ENCODE measurements around the gene STXBP2. TPM values are rescaled to one million over a fixed set of nuclear protein-coding genes. Genes with fewer than 3 reads are reported as not detected.

The STXBP2 gene
- total RNA-seq, 4 donors from 2014 or later: 20.2 to 62.7 (median 27.0) TPM

DNA sequence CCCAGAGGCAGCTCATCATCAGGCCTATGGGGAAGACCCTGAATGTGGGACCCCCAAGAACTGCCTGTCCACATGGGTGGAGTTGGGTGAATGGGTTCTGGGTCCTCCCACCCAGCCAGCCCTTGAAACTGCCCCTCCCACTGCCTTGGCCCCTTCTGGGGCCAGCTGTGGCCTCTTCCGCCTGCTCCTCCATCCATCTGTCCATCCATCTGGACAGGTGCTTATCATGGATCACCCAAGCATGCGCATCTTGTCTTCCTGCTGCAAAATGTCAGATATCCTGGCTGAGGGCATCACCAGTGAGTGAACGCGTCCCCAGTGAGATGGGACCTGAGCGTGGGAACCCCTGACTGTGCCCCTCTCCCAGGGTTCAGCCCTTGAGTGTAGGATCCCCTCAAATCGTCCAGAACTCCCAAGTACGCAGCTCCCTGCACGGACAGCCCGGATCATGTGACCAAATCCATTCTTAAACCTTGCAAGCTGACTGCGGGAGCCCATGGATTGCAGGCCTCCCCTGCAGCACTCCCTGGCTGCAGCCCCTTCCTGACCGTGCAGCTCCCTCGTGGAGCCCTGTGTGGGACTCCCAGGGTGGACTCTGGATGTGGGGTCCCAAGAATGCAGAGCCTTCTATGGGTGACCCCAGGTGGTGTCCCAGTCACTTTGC lies 2.0 kb downstream of the STXBP2 start:
- TF ChIP-seq, protein P1, sequence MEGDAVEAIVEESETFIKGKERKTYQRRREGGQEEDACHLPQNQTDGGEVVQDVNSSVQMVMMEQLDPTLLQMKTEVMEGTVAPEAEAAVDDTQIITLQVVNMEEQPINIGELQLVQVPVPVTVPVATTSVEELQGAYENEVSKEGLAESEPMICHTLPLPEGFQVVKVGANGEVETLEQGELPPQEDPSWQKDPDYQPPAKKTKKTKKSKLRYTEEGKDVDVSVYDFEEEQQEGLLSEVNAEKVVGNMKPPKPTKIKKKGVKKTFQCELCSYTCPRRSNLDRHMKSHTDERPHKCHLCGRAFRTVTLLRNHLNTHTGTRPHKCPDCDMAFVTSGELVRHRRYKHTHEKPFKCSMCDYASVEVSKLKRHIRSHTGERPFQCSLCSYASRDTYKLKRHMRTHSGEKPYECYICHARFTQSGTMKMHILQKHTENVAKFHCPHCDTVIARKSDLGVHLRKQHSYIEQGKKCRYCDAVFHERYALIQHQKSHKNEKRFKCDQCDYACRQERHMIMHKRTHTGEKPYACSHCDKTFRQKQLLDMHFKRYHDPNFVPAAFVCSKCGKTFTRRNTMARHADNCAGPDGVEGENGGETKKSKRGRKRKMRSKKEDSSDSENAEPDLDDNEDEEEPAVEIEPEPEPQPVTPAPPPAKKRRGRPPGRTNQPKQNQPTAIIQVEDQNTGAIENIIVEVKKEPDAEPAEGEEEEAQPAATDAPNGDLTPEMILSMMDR (IDR thresholded peaks at IDR 0.05; ENCODE audit: low read depth): no peak

DNA sequence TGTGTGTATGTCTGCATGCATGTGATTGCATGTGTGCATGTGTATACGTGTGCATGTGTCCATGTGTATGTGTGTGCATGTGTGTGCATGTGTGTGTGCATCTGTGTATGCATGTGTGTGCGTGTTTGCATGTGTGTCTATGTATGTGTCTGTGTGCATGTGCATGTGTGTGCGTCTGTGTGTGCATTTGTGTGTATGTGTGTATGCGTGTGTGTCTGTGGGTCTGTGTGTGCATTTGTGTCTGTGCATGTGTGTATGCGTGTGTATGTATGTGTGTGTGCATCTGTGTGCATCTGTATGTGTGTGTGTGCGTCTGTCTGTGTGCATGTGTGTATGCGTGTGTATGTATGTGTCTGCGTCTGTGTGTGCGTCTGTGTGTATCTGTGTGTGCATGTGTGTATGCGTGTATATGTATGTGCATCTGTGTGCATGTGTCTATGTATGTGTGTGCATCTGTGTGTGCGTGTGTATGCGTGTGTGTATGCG lies 3.0 kb downstream of the STXBP2 start:
- TF ChIP-seq, protein P1 (IDR thresholded peaks at IDR 0.05; ENCODE audit: low read depth): no peak

DNA sequence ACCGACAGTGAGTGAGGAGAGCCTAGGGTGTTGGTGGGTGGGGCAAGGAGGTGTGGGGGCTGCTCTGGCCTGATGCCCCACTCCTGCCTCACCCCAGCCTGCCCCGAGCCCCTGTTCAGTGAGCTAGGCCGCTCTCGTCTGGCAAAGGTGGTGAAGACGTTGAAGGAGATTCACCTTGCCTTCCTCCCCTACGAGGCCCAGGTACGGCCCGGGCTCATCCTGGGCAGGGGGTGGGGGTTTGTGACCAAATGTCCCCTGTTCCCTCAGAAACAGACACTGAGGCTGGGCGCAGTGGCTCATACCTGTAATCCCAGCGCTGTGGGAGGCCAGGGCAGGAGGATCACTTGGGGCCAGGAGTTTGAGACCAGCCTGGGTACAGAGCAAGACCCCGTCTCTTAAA lies 3.9 kb downstream of the STXBP2 start:
- TF ChIP-seq, protein P1 (IDR thresholded peaks at IDR 0.05; ENCODE audit: low read depth): no peak

DNA sequence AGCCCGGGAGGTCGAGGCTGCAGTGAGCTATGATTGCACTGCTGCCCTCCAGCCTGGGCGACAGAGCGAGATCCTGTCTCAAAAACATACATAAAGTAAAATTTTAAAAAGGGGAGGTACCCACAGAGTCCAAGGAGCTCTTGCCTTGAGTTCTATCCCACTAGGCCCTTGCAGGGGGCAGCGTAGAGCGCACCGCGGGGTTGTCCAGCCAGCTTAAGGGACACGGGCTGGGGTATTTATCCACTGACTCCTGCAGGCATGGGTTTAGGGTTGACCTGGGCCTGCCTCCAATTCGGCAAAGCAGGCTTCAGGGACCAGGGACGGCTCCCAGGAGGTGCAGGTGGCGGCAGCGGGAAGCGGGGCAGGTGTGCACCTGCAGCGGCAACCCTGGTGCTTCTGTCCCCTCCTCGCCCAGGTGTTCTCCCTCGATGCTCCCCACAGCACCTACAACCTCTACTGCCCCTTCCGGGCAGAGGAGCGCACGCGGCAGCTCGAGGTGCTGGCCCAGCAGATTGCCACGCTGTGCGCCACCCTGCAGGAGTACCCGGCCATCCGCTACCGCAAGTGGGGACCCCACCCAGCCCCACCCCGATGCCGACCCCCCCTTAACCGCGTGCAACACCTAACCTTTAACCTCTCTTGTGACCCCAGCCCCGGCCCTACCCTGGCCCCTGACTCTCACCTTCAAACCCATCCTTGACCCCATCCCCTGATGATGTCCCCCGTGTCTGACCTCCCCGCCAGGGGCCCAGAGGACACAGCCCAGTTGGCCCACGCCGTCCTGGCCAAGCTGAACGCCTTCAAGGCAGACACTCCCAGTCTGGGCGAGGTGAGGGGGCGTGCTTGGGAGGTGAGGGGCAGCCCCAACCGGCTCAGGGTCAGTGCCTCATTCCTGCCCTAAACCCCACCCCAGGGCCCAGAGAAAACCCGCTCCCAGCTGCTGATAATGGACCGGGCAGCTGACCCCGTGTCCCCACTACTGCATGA lies 4.7 kb downstream of the STXBP2 start:
- TF ChIP-seq, protein P1 (IDR thresholded peaks at IDR 0.05; ENCODE audit: low read depth): no peak

DNA sequence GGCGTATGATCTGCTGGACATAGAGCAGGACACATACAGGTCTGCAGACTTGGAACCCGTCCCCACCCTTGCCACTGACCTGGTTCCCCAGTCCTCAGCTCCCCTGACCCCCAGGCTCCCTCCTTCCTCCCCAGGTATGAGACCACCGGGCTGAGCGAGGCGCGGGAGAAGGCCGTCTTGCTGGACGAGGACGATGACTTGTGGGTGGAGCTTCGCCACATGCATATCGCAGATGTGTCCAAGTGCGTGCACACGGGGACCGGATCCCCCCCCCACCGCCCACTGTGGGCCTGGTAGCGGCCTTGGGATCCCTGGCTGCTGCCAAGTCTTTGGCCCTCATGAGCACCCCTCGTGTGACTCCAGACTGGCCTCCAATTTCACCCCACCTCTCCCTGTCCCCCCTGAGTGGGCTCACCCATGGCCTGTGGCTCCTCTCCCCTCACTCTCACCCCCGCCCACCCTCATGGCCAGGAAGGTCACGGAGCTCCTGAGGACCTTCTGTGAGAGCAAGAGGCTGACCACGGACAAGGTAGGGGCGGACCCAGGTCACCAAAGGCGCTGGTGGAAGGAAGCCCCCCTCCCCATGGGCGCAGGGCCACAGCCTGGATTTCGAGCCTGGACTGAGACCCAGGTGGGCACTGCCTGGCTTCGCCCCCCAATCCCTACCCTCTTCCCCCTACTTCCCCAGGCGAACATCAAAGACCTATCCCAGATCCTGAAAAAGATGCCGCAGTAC lies 5.6 kb downstream of the STXBP2 start:
- TF ChIP-seq, protein P1 (IDR thresholded peaks at IDR 0.05; ENCODE audit: low read depth): no peak

DNA sequence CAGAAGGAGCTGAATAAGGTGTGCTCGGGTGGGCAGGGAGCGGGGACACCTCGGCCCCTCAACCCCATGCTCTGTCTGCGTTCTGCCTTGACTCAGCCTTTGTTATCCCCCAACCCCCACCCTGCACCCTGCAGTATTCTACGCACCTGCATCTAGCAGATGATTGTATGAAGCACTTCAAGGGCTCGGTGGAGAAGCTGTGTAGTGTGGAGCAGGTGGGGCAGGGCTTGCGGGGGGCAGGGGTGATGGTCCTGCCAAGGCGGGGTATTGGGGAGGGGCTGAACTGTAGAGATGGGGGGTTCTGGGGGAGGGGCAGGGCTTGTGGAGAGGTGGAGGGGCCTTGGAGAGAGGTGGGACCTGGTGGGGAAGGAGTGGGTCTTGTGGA lies 6.1 kb downstream of the STXBP2 start:
- TF ChIP-seq, protein P1 (IDR thresholded peaks at IDR 0.05; ENCODE audit: low read depth): no peak
